ENCODE results near the gene NLRP4.

DNA sequence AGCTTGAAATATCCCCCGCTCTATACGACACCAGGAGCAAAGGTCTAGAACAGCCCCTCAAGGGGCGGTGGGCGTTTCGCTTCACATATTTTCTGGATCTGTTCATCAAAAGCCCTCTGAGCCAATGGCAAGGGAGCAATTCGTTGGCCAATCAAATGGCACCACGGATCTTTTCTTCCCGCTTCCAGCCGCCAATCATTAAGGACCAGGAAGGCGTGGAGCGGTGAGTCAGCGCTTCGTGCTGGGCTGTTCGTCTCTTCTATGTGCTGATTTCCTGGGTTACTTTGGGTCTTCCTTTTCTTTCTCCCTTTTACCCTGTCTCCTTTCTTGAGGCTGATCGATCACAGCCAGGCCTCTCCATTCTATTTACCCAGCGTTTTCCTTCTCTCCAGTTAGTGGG, at the start of gene NLRP4:
- no peak for TF ChIP-seq CTCF (conservative IDR thresholded peaks at IDR 0.05; ENCODE audit: low read depth in 2 of 2)
- TF ChIP-seq POLR2AphosphoS5 (IDR thresholded peaks at IDR 0.05; ENCODE audit: low read depth): no peak

All from GM23338 (cell line).